ENCODE measurements around the gene ZNF420.

DNA sequence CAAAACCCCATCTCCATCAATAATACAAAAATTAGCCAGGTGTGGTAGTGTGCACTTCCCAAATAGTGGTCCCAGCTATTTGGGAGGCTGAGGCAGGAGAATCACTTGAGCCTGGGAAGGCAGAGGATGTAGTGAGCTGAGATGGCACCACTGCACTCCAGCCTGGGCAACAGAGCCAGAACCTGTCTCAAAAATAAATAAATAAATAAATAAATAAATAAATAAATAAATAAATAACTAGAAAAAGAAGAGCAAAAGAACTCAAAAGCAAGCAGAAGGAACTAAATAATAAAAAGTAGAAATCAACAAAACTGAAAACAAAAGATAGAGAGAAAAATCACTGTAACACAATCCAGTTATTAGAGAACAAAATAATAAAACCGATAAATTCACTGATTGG is 81.9 kb downstream of the ZNF420 start:
- TF ChIP-seq EZH2phosphoT487 (conservative IDR thresholded peaks at IDR 0.05; ENCODE audit: low read length) = no peak
- TF ChIP-seq, protein P1, sequence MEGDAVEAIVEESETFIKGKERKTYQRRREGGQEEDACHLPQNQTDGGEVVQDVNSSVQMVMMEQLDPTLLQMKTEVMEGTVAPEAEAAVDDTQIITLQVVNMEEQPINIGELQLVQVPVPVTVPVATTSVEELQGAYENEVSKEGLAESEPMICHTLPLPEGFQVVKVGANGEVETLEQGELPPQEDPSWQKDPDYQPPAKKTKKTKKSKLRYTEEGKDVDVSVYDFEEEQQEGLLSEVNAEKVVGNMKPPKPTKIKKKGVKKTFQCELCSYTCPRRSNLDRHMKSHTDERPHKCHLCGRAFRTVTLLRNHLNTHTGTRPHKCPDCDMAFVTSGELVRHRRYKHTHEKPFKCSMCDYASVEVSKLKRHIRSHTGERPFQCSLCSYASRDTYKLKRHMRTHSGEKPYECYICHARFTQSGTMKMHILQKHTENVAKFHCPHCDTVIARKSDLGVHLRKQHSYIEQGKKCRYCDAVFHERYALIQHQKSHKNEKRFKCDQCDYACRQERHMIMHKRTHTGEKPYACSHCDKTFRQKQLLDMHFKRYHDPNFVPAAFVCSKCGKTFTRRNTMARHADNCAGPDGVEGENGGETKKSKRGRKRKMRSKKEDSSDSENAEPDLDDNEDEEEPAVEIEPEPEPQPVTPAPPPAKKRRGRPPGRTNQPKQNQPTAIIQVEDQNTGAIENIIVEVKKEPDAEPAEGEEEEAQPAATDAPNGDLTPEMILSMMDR (IDR thresholded peaks at IDR 0.05; ENCODE audit: insufficient read depth, low read length, poor library complexity, severe bottlenecking) = no peak
